Cardiac fibroblast (primary cell): Measurements from ENCODE around the gene NRXN3.
A peak's percentile ranks its signal among the peaks of the same experiment; 100 is the strongest.

ENCODE experiments used
- DNase-seq, 2 donors: peaks; one replicate each; pipeline versions ENCODE4 v3.0.0 to v3.0.0-alpha.2; 2010; ENCODE audit warnings: low read depth in 2 of 2
- H3K4me3 ChIP-seq, 2 donors: replicated peaks in 1 of 2; 1 replicate in 1 of 2; 2 replicates in 1 of 2; pipeline ENCODE4 v1.5.1; 2011; ENCODE audit warnings: low read depth in 2 of 2, low read length in 2 of 2, mild to moderate bottlenecking in 2 of 2, moderate library complexity in 1 of 2
- TF ChIP-seq, protein P1 (sequence below): IDR thresholded peaks from one replicate; pipeline ENCODE4 v1.5.1; 2011; ENCODE audit warnings: low read depth, mild to moderate bottlenecking, low read length, inconsistent platforms

Gene NRXN3

DNA sequence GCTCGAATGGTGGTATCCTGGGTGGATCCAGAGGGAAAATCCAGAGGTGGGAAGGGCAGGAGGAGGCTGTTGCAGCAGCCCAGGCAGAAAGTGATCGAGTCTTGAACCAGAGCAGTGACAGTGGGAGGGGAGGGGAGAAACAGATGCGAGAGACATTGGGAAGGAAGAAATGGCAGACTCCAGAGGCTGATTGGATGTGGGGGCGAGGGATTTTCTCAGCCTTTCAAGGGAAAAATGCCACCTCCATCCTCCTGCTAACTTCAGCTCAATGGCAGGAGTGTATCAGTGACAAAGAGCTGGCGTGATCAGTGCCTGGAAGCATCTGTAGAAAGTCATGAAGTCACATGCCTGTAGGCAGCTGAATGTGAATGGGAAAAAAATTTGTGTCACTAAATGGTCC, 38.6 kb upstream of the NRXN3 start:
- no peak overlapping the region for H3K4me3 ChIP-seq
- no peak for DNase-seq
- TF ChIP-seq, protein P1, sequence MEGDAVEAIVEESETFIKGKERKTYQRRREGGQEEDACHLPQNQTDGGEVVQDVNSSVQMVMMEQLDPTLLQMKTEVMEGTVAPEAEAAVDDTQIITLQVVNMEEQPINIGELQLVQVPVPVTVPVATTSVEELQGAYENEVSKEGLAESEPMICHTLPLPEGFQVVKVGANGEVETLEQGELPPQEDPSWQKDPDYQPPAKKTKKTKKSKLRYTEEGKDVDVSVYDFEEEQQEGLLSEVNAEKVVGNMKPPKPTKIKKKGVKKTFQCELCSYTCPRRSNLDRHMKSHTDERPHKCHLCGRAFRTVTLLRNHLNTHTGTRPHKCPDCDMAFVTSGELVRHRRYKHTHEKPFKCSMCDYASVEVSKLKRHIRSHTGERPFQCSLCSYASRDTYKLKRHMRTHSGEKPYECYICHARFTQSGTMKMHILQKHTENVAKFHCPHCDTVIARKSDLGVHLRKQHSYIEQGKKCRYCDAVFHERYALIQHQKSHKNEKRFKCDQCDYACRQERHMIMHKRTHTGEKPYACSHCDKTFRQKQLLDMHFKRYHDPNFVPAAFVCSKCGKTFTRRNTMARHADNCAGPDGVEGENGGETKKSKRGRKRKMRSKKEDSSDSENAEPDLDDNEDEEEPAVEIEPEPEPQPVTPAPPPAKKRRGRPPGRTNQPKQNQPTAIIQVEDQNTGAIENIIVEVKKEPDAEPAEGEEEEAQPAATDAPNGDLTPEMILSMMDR = no peak

DNA sequence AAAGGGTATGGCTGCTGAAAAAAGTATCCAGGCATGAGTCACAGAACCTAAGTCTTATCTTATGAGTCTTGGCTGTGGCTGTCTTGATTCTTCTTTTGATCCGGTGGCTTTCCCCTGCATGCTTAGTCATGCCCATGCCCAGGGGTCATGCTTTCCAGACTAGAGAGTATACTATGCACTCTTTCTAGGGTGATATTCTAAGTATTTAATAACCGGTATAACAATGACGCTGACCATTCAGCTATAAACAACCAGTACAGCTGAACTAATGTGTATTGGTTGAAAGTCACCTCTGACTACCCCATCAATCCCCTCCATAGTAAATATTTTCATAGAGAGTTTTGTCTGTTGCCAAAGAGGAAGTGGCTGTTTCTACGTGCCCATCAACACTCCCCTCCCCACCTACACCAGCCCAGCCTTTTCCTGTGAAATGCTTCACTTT, 34.7 kb upstream of the NRXN3 start:
- TF ChIP-seq, protein P1 = no peak
- H3K4me3 ChIP-seq = no peak overlapping the region
- no peak for DNase-seq

DNA sequence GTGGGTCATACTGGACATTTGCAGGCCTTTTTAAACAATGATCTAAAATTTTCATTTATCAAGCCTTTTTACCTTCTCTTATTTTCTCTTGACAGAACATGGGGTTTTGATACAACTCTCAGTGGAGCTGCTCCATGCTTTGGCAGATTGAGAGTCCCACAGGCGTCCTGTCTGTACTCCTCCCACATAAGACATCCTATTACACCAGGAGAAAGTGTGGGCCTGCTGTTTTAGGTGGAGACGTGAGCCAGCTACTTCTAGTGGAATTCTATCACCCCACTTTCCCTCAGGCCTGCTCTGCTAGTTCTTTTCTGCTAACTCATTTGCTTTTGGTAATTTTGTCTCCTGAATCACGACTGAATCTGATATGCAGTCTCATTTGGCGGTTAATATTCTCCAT, 33.5 kb upstream of the NRXN3 start:
- H3K4me3 ChIP-seq = no peak overlapping the region
- TF ChIP-seq, protein P1 = no peak
- DNase-seq = no peak

DNA sequence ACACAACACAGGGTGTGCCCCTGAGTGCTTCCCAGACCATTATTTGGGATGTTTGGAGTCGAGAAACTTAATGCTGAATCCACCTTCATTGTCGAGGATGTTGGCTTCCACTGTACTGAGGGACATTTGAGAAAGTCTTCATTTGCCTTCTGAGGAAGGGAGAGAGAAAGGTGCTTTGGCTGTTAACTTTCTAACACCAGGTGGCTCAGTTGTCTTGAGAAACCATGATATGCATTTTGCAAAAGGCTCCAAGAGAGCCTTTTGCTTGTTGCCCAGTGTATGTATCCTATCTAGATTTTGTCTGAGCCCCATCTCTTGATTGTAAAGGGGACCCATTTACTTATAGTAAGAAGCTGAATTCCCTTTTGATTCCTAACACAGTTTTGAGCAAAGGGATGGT, 28.6 kb upstream of the NRXN3 start:
- DNase-seq = no peak
- TF ChIP-seq, protein P1 = no peak
- no peak overlapping the region for H3K4me3 ChIP-seq

DNA sequence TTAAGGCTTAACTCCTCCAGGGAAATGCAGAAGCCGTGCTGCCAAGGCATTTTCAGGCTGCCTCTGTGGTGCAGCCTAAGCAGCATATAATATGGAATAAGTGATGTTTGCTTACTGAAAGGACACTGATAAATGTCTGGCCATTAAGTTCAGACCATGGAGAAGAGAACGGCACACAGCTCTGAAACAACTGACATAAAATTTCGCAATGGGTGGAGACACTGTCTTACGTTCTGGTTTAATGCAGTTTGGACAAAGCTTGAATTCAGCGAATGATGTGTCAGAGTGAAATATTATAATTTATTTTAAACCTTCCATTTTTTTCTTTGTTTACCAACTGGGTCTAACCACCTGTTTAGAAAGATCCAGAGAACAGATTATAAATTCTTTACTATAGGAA, 27.2 kb upstream of the NRXN3 start:
- no peak overlapping the region for H3K4me3 ChIP-seq
- no peak for DNase-seq
- TF ChIP-seq, protein P1 = no peak

DNA sequence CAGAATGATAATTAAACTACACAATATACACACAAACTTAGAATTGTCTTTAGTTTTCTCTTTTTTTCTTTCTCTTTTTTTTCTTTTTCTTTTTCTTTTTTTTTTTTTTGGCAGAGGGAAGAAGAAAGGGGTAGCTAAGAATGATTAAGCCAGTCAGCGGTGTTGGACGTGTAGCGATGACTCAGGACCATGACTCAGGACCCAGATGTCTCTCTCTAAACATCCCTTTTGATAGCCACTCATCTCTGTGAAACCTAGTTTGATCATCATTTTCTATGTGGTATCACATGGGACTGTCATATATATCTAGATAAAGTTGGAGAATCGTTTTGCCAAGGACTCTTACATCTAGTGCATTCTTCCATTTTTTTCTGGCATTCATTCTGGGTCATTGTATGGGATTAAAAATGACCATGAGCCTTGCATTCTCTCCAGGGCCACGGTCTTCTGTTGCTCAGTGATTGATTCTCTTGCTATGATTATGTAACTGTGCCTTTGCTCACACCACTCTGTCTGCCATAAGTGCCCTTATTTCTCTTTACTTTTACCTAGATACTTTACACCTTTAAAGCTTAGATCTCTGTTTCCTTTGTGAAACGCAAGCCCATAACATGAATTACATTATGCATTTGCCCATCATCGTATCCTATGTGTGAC, 26.6 kb upstream of the NRXN3 start:
- DNase-seq = peak in 1 of 2 donors; percentile 21
- TF ChIP-seq, protein P1 = no peak

More for the DNA sequence above, 26.6 kb upstream of the NRXN3 start:
- no peak overlapping the region for H3K4me3 ChIP-seq
